ENCODE data around the gene ZNF32.
"Not testable (repeated sequence)": the region's sequence is repeated elsewhere in the genome, so short reads cannot be mapped to it uniquely, and the experiment has no call there.

The ZNF32 gene

GRCh38 chr10:43679509-43679908, 30.8 kb upstream of the ZNF32 start:
- DNase-seq = no peak

- no peak for DNase-seq
Observed at GRCh38 chr10:43678654-43679053, 30.0 kb upstream of the ZNF32 start.

DNA sequence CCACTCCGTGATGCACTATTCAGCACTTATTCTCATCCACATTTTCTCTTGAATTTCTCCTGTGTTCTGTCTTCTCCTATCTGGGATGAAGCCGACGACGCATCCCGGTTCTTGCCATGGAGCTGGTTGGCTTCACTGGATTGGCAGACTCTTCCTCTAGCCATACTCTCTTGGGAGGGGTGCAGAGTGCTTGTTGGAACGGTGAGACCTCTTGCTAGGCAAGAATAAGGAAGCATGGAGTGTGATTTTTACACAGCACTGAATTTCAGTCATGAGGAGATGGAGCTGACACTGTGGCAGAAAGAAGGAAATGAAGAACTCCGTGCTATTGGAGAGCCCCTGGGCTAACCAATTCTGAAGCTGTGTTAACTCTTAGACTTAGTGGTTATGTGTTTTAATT, 28.2 kb upstream of the ZNF32 start:
- no peak for DNase-seq

DNA sequence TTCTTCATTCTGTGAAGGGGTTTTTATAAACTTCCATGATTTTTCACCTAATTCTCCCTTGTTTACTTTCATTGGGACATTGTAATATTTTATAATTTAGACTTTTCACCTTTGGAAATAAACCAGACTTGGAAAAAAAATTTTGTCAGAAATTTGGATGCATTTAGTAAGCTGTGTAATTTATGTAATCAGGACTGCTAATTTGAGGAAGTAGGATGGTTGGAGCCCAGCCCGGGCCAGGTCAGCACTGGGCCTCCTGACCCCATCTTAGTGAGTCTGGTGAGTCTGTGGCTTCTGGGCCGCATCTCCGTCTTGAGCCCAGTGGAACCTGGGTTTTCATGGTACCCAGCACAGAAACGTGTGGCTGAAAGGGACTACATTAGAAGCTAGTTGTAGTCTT, 27.6 kb upstream of the ZNF32 start:
- no peak for DNase-seq

GRCh38 chr10:43674553-43675210, 26.0 kb upstream of the ZNF32 start:
- no peak for DNase-seq

- DNase-seq = no peak
Observed at GRCh38 chr10:43673471-43673870, 24.8 kb upstream of the ZNF32 start.

DNA sequence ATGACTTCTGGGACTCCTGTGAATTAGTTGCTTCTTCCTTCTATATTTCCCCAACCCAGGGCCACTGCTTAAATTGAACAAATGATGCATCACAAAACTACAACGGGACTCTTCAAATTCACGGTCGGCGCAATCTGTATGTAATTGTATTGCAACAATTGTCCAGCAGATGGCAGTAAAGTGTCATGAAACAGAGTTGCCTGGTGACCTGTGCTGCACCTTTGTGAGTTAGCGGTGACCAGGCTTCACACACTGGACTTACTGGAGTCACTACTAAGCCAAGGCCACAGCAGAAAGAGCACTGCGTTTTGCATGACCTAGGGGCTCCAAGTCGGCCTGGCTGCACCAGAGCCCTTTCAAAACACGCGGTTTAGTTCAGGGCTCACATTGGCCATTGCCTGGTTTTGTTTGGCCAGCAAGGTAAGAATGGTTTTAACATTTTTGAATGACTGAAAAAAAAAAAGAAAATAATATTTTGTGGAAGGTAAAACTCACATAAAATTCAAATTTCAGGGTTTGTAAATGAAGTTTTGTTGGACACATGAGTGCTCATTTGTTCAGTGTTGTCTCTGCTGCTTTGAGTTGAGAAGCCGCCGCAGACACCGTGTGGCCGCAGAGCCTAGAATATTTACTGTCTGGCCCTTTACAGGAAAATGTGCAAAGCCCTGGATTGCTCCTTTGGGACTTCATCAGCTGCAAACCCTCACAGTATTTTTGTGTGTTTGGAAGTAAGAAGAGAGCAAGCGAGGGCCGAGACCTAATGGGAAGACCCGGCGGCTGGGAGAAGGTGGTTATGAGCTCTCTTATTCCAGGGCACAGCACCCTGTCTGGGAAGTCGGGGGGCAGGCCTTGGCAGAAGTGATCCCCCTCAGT, 23.2 kb upstream of the ZNF32 start:
- DNase-seq = no peak

DNA sequence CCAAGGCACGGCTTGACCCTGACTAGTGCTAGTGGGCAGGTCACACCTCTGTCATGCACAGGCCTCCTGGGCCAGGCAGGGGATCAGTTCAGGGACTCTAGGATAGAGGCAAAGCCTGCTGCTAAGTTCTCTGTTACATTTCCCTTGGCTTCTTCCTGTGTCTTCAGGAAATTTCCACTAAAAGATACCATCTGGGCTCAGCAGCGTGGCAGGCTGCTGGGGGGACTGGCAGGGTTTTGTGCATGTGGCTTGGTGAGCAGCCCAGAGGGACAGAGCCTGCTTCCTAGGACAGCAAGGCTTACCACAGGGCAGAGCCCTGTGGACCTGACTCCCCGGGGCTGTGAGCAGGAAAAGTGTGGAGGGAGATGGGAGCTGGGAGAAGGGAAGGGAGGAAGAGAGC, 20.7 kb upstream of the ZNF32 start:
- no peak for DNase-seq

DNA sequence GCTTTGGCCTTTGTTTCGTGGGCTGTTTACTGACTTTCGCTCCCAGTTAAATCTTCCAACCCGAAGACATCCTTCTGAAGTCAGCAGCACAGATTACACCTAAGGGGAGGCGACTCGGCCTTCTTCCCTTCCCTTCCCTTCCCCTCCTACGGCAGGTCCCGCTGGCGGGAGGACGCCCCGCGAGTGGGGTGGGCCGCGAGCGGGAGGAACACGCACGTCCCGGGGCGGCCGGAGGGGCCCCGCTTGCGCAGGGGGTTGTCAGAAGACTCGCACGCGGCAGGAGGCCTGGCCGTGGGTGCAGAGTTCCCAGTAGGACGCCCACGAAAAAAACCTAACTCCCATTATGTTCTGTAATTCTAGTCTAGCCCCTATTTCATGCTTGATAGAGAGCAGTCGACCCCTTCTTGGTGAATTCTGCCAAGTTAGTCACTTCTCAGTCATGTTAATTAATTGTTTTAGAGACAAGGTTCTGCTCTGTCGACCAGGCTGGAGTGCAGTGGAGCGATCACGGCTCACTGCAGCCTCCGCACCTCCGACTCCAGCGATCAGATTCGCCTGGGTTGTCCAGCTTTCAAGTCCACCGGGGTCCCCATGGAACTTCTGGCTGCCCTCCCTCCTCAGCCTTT, 19.2 kb upstream of the ZNF32 start:
- DNase-seq = no peak

- DNase-seq = no peak
Observed at GRCh38 chr10:43667317-43667731, 18.6 kb upstream of the ZNF32 start.

DNA sequence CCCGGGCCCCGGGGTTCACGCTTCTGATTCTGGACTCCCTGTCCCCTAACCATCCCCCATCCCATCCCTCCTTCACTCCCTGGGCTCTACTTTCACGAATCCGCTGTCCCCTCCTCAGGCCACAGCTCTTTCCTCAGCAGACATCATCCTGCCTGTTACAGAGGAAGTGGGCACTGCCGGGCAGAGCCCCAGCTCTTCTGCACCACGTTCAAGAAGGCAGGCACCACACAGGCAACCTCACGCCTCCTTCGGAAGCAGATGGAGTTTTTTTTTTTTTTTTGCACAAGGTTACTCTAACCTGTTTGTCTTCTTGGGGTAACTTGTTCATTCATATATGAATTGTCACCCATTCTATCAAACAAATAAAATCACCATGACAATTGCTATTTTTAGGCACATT, 17.9 kb upstream of the ZNF32 start:
- no peak for DNase-seq

GRCh38 chr10:43665054-43665453, 16.4 kb upstream of the ZNF32 start:
- no peak for DNase-seq

DNA sequence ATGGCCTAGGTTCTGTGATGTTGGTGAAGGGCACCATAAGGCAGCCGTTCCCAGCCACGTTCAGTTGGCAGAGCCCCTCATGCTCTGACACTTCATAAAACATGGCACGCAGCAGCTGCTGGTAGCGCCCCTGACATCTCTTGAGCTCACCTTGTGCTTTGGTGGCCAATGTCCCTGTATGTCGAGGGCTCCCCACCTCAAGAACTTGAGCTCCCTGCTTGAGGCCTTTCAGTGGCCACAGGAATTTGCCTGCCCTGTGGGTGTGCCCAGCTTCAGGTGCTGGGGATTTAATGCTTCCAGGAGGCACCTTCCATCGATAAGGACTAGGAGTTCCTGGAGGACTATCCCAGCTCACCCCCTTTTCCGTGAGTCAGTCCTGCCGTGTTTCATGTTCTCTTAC, 9.5 kb upstream of the ZNF32 start:
- DNase-seq = no peak

- no peak for DNase-seq
Observed at GRCh38 chr10:43655311-43655710, 6.6 kb upstream of the ZNF32 start.

DNA sequence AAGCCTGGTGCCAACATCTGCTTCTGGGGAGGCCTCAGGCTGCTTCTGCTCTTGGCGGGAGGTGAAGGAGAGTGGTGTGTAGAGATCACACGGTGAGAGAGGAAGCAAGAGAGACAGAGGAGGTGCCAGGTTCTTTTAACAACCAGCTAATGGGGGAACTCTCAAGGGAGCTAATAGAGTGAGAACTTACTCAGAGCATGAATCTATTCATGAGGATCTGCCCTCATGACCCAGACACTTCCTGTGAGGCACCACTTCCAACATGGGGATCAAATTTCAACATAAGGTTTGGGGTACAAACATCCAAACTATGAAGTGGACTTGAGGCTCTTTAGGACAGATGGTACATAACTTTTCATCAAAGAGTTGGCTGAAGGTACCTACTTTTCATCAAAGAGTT, 5.1 kb upstream of the ZNF32 start:
- no peak for DNase-seq

- DNase-seq = no peak
Observed at GRCh38 chr10:43649185-43649523, 473 bp upstream of the ZNF32 start.

GRCh38 chr10:43648095-43648397, 635 bp downstream of the ZNF32 start:
- DNase-seq = no peak

GRCh38 chr10:43647576-43647975, 1.1 kb downstream of the ZNF32 start:
- DNase-seq = no peak

DNA sequence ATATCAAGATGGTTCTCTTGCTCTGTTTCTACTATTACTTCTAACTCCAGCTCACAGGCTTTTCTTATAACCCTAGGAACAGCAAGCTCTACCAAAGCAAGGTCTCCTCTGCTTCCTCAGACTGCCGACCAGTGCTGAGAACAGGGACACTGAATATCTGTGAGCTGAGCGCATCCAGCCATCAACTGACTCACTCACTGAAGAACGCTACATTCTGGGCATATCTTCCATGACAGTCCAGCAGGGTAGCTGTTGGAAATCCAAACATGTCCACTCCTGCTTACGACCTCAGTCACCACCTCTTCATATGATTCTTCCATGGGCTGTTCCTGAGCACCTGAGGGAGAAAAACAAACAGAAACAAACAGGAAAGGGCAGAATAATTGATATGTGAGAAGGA, 2.8 kb downstream of the ZNF32 start:
- DNase-seq = no peak

- DNase-seq = no peak
Observed at GRCh38 chr10:43644252-43644651, 4.4 kb downstream of the ZNF32 start.

GRCh38 chr10:43640603-43641002, 8.1 kb downstream of the ZNF32 start:
- DNase-seq = no peak

DNA sequence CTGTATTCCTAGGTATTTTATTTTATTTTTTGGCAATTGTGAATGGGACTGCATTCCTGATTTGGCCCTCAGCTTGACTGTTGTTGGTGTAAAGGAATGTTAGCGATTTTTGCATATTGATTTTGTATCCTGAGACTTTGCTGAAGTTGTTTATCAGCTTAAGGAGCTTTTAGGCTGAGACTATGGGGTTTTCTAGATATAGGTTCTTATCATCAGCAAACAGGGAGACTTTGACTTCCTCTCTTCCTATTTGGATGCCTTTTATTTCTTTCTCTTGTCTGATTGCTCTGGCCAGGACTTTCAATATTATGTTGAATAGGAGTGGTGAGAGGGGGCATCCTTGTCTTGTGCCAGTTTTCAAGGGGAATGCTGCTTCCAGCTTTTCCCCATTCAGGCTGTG, 12.9 kb downstream of the ZNF32 start:
- not testable (repeated sequence) for DNase-seq

DNA sequence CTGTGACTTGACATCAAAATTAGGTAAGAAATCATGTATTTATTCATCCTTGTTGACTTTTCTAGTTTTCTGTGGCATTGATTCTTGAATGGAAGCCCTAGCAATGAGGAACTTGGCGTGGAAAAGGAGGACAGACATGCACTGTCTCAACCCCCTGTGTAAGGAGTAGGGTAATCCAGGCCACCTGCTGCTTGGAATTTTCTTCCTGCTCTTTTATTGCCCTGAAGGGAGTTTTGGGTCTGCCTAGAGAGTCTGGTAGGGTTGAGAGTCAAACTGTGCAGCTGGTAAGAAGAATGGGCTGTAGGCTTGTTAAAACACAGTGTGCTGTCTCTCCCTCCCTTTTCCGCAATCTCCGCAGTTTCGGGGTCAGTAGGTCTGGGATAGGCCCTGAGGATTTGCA, 19.7 kb downstream of the ZNF32 start:
- no peak for DNase-seq

DNA sequence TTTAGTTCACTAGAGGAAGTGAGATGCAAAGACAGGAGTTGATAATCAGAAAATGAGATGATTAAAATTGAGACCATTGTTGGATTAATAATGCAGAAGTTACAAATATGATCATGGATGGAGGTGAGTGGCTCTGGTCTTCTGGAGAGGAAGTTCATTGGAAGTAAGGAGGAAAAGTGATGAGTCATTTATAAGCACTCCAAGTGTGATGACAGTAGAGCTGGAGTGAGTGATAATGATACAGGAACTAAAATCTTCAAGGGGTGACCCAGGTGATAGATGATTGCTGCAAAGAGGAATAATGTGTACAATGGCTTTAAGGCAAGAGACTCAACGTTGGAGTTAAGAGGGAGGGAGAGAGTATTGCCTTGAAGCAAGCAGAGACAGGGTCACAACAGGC, 20.7 kb downstream of the ZNF32 start:
- DNase-seq = no peak

GRCh38 chr10:43623351-43623750, 25.3 kb downstream of the ZNF32 start:
- peak; percentile 27 for DNase-seq

Measured in NCI-H2029 treated with DMSO at 0.1 percent for 48 hours (cell line).